Right forelimb (tissue), 1 donor: ENCODE measurements around the gene IFT88.

Experiments used
- DNase-seq: peaks from one replicate; pipeline ENCODE4 v3.0.0-alpha.2; 2018

IFT88 gene

DNA sequence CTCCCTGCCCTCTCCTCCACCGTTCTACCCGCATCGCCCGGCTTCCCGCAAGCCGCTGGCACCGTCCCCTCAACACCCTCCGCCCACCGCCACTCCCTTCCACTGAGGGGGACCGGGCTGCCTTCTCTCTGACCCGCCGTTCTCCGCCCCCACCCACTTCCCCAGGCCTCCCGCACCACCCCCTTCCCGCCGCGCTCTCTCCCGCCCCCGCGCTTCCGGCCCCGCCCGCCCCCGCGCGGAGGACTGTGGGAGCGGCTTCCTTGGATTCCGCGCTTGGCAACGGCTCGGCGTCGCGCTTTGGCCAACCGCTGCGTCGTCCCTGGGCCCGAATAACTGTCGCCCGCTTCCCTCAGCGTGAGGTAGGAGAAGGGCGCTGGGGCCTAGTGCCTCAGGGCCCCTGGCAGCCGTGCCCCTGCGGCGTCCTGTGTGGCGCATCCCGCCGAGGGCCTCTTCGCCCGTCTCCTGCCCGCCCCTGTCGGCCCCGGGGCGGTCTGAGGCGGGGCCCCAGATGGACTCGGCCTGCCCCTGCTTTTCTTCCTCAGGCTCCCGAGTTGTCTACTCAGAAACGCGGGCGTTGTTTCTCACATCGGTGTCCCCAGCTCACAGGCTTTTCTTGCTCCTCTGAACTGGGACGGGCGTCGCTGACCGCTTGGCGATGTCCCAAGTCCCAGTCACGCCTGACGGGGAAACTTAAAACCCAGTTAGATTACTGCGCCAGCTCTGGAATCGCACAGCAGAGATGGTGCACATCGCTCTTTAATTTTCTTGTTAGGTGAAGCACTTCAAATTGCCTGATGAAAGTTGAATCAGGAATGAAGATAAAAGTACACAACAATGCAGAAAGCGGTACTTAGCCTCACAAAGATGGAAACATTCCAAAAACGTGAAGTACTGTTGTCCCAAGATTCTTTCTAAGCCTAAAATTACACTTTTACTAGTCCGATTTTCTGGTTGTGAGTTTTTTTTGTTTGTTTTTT, at the start of gene IFT88:
Gene IFT88 (plus strand): TSS at position 260 of the 977 bp plus-strand sequence. CDS start 7,229 bp downstream, outside the sequence.
- peak; percentile 97 for DNase-seq

DNA sequence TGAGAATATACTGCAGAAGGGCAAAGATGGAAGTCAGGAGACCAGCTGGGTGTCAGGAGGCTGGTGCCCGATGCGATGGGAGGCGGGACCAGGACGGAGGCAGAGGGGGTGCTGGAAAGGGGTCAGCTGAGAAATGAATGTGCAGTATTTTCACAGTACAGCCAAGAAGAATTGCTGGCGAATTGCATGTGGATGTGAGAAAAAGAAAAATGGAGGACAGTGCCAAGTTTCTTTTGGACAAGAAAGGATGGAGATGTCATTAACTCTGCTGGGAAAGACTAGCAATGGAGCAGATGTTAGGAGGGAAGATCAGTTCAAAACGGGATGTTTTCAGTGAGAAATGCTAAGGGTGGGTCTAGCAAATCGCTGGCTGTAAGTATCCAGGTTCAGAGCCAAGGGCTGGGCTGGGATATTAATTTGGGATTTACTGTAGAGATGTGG, 48.3 kb upstream of the IFT88 start:
- DNase-seq: peak; percentile 63

DNA sequence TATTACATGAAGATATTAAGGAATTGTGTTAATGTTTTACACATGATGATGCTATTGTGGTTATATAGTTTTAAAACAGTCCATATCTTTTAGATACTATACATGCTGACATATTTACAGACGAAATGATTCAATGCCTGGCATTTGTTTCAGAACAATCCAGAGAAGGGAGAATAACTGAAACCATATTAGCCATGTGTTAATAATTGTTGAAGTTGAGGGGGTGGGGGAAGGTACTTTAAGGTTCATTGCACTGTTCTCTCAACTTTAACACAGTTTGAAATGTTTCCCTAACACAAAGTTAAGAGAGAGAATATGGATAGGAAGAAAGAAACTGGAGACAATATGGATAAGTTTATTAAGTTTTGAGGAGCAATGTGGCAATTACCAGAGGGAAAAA, 47.1 kb upstream of the IFT88 start:
- DNase-seq: no peak

DNA sequence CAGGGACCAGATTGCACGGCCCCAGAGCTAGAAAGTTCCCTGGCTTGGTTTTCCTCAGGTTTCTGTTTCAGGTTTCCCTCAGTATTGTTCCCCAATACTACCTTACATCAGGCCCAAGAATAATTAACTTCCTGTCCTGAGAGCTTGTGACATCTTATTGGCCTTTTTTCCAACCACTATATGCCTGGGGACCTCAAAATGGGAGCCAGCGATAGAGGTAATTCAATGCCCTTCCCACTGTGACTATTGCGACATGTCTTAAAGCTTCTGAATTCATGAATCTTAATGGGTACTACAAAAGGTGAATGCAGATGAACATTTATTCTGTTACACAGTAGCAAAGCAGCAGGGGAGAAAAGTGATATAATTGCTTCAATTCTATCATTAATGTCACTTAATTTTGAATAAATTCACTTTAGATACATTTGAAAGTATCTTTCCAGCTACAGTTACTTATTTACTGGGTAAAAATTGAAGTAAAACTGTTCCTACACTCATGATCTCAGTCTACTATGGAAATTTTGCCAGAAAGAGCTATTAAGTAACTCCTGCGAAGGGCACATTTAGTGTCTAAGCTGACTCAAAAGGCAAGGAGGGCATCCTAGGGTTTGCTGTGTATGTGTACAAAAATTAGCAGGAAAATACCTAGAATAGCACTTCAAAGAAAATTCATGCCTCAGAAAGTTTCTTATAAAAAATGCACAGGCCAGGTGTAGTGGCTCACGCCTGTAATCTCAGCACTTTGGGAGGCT, 45.4 kb upstream of the IFT88 start:
- no peak for DNase-seq

GRCh38 chr13:20525144-20525600, 41.8 kb upstream of the IFT88 start:
- DNase-seq: no peak

GRCh38 chr13:20525601-20526544, 41.1 kb upstream of the IFT88 start, which contains the start of gene CRYL1:
TSS of gene CRYL1 (minus strand) at chr13:20525857. CDS start at chr13:20525794, 63 bp downstream.
- peak; percentile 83 for DNase-seq

GRCh38 chr13:20526664-20527063, 40.3 kb upstream of the IFT88 start:
- DNase-seq: no peak

DNA sequence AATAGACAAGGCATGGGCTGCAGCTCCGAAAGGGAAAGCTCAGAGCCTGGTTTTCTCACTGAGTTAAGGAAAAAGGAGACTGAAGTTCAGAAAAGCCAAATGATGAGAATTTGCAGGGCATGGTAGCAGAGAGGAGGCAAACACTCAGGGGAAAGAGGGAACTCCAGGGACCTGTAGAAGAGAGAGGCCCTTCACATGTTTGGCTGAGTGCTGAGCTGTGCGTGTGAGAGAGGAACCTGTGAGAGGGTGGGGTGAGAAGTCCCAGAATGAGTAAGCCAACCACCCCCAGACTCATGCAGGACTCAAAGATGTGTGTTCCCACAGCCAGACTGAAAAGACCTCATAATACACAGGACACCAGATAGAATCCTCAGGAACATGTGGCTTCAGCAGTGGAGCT, 38.5 kb upstream of the IFT88 start:
- no peak for DNase-seq

DNA sequence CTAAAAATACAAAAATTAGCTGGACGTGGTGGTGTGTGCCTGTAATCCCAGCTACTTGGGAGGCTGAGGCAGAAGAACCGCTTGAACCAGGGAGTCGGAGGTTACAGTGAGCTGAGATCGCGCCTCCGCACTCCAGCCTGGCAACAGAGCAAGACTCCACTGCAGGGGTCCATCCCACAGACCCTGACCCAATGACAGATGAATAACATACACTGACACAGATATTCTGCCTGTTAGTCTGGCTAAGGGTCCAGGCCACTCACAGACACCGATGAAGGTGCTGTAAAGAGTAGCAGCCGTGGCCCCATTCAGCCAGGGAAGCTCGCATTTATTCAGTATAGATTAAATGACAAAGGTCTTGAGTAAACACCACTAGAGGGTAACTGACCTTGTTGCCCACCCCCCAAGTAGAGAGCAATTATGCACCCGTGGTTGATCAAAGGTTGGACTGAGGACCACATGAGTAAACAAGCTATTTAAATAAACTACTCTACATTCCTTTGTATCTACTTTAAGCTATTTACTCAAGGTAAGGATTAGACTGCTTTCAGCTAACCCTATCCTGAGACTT, 32.8 kb upstream of the IFT88 start:
- no peak for DNase-seq

- no peak for DNase-seq
Observed at GRCh38 chr13:20536992-20537391, 30.0 kb upstream of the IFT88 start.

GRCh38 chr13:20544201-20544923, 22.6 kb upstream of the IFT88 start:
- no peak for DNase-seq

- DNase-seq: no peak
Observed at GRCh38 chr13:20546556-20546955, 20.4 kb upstream of the IFT88 start.

- DNase-seq: no peak
Observed at GRCh38 chr13:20547479-20547908, 19.5 kb upstream of the IFT88 start.

- DNase-seq: no peak
Observed at GRCh38 chr13:20550799-20551198, 16.2 kb upstream of the IFT88 start.

- peak; percentile 62 for DNase-seq
Observed at GRCh38 chr13:20553311-20553710, 13.6 kb upstream of the IFT88 start.

DNA sequence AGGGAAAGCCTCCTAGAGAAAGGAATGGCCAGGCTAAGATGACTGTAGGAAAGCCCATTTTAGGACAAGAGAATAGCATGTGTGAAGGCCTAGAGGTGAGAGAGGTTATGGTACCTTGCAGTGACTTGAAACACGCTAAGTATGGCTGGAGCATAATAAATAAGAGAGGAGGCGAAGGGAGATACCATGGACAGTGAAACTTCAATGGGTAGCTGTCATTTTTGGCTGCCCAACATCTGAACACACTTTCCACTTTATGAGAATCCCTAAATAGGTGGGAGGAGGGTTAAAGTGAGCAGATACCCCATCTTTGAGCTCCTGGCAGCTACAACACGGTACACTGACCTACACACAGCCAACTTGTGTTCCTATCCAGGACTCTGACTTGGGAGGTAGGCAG, 8.0 kb upstream of the IFT88 start:
- no peak for DNase-seq

- no peak for DNase-seq
Observed at GRCh38 chr13:20559659-20560356, 7.1 kb upstream of the IFT88 start.

DNA sequence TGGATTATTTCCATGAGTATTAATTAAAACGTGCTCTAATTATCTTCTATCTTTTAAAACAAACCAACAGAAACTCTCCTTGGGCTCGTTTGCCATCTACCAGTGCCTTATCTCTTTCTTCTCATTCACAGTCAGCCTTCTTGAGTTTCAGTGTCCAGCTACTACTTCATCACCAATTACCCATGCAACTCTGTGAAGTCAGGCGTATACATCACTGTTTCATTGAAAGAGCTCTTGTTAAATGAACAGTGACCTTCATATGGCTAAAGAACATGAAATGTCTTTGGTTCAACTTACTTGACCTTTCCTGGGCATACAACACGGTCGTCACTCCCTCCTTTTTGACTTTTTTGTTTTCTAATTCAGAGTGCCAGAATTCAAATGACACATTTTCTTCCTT, 5.2 kb upstream of the IFT88 start:
- DNase-seq: no peak

DNA sequence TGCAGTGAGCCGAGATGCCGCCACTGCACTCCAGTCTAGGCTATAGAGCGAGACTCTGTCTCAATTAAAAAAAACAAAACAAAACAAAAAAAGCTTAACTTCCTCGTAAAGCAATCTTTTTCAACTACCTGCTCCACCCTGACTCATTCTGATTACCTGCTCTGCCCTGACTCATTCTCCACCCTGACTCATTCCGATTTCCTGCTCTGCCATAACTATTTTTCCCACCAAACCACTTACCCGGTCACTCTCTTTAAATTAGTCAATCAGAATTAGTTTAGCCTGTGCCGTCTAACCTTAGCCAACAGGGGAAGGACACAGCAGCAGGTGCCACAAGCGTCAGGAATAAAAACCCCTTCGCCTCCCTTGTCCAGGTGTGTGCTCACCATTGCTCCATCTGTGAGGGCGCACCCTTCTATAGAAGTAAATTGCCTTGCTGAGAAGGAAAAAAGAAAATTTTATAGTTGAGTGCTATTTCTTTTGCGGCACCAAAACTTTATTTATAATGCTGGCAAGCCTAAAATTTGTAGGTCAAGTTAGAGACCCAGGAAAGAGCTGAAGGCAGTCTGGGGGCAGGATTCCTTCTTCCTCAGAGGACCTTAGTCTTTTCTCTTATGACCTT, 1.7 kb upstream of the IFT88 start:
- no peak for DNase-seq

GRCh38 chr13:20566468-20566897, 474 bp upstream of the IFT88 start:
- no peak for DNase-seq
